ENCODE data around the gene CNOT11. TPM values are rescaled to one million over a fixed set of nuclear protein-coding genes. Genes with fewer than 3 reads are reported as not detected.
"Not testable (repeated sequence)": the region's sequence is repeated elsewhere in the genome, so short reads cannot be mapped to it uniquely, and the experiment has no call there.

The CNOT11 gene
- total RNA-seq, 2 donors from 2014 or later, result 27.8 to 34.2 TPM

- Histone ChIP-seq H3K27me3 (replicated peaks; ENCODE audit: insufficient read depth) (no peaks in the 10 kb centered on the region), H3K9me3 (no peaks in the 10 kb centered on the region), H3K27ac (no peak overlapping the region), H3K4me1 (ENCODE audit: control insufficient read depth in 1 of 2, low read depth in 2 of 2) (peaks cover 3 to 11% of the 10 kb centered on the region in 2 donors), H3K4me3 (no peak overlapping the region), H3K36me3 (no peaks in the 10 kb centered on the region)
- DNase-seq (ENCODE audit: low spot score) (no peak), ATAC-seq (ENCODE audit: insufficient number of reproducible peaks, low FRiP score, low read depth) (no peak)
- TF ChIP-seq, protein P1, sequence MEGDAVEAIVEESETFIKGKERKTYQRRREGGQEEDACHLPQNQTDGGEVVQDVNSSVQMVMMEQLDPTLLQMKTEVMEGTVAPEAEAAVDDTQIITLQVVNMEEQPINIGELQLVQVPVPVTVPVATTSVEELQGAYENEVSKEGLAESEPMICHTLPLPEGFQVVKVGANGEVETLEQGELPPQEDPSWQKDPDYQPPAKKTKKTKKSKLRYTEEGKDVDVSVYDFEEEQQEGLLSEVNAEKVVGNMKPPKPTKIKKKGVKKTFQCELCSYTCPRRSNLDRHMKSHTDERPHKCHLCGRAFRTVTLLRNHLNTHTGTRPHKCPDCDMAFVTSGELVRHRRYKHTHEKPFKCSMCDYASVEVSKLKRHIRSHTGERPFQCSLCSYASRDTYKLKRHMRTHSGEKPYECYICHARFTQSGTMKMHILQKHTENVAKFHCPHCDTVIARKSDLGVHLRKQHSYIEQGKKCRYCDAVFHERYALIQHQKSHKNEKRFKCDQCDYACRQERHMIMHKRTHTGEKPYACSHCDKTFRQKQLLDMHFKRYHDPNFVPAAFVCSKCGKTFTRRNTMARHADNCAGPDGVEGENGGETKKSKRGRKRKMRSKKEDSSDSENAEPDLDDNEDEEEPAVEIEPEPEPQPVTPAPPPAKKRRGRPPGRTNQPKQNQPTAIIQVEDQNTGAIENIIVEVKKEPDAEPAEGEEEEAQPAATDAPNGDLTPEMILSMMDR (IDR thresholded peaks at IDR 0.05), result no peak
These were observed 58.4 kb downstream of the CNOT11 start for GRCh38 chr2:101310834-101311695.

DNA sequence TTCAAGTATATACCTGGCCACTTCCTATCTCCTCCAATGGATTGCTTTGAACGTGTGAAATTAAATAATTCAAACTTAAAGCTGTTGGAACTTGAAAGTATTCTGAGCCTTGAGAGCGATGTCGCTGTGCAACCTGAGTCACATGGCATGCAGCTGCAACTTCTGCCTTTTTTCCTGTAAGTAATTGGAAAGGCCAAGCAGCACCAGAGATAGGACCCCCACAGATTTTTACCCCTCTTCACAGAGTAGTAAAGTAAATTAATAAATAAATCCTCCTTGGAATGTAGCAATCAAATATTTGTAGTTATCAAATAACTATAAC lies 59.0 kb downstream of the CNOT11 start:
- H3K36me3 ChIP-seq, result no peaks in the 10 kb centered on the region
- H3K4me1 ChIP-seq (ENCODE audit: control insufficient read depth in 1 of 2, low read depth in 2 of 2), result peaks cover 3 to 6% of the 10 kb centered on the region in 2 donors
- TF ChIP-seq, protein P1 (IDR thresholded peaks at IDR 0.05), result no peak
- no peaks in the 10 kb centered on the region for H3K9me3 ChIP-seq
- DNase-seq (ENCODE audit: low spot score) (no peak), ATAC-seq (ENCODE audit: insufficient number of reproducible peaks, low FRiP score, low read depth) (no peak)
- no peaks in the 10 kb centered on the region for H3K27me3 ChIP-seq (replicated peaks; ENCODE audit: insufficient read depth)
- no peak overlapping the region for H3K27ac ChIP-seq
- H3K4me3 ChIP-seq, result no peak overlapping the region

- DNase-seq (ENCODE audit: low spot score); H3K36me3 ChIP-seq; H3K4me3 ChIP-seq; H3K9me3 ChIP-seq; H3K27me3 ChIP-seq (replicated peaks; ENCODE audit: insufficient read depth); H3K27ac ChIP-seq; H3K4me1 ChIP-seq (ENCODE audit: control insufficient read depth in 1 of 2, low read depth in 2 of 2); ATAC-seq (ENCODE audit: insufficient number of reproducible peaks, low FRiP score, low read depth): not testable (repeated sequence)
These were observed 63.9 kb downstream of the CNOT11 start for GRCh38 chr2:101316568-101316967.

Other genes starting within 250 kb of the CNOT11 start
- 10 to 100 TPM; 47.4 to 62.0 TPM for gene TBC1D8, start 101.5 kb upstream of the CNOT11 start, total RNA-seq
- gene RNF149, start 55.8 kb downstream of the CNOT11 start, total RNA-seq, result 100 to 1,000 TPM; 106 to 152 TPM
- not detected for gene CREG2, start 134.6 kb downstream of the CNOT11 start, total RNA-seq
- under 1 TPM; 0.14 to 0.85 TPM for gene RFX8, start 222.2 kb downstream of the CNOT11 start, total RNA-seq